GM10248 (cell line): ENCODE measurements around the gene CDH16.
A peak's percentile ranks its signal among the peaks of the same experiment; 100 is the strongest.

Experiments
- CTCF ChIA-PET: fragments of 300-600 bp; sonication (Branson Sonifier 250); formaldehyde crosslinking; extraction: SDS; loops from one replicate; lab custom pipeline; 2021; ENCODE audit warnings: antibody characterized with exemption; lab: Yijun Ruan, JAX
- POLR2A ChIA-PET: fragments of 350-650 bp; sonication (Branson Sonifier 250); formaldehyde crosslinking; extraction: SDS; loops from one replicate; lab custom pipeline; 2020; ENCODE audit warnings: antibody characterized with exemption; lab: Yijun Ruan, JAX
- DNase-seq: peaks from one replicate; pipeline ENCODE4 v3.0.0; 2012; ENCODE audit errors: extremely low spot score
- TF ChIP-seq, protein P1 (sequence below): IDR thresholded peaks from 2 replicates; pipeline ENCODE4 v1.5.1; 2012; ENCODE audit warnings: mild to moderate bottlenecking, low read depth; ENCODE audit errors: extremely low read depth, missing control alignments, control extremely low read depth

CDH16 gene

DNA sequence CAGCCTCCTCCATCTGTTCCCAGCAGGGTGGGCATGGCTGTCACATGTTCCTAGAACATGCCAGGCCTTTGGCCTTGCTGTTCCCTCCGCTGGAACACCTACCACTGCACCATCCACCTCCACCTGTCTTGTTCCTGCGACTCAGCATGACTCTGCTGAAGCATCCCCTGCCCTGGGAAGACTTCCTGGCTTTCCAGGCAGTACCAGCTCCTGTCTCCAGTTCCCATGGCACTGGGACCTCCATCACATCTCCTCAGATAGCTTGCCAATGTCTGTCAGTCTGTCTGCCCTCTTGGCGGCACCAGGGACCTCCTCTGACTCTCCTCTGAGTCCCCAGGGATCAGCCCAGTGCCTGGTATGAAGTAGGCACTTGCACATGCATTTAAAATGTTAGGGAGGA, 22.7 kb downstream of the CDH16 start:
- POLR2A ChIA-PET = no interaction called here
- CTCF ChIA-PET = interaction anchor here (0.8 to 8.4 kb wide), 28 partner anchors 9 to 329 kb away, joined by 3 to 115 read pairs (median 6); partner anchors contain the start of genes CDH16, PDP2 and RRAD

DNA sequence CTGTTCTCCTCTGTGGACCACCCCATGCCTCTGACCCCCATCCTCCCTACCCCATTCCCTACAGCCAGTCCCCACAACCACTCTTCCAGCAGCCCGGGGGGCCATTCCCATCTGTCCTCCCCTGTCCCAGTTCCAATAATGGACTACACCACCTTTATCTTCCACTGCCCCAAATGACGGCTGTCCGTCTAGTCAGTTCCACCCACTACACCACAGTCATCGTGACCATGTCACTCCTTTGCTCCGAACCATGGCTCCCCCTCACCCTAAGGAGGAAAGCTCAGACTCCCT, 23.1 kb downstream of the CDH16 start:
- POLR2A ChIA-PET = no interaction called here
- TF ChIP-seq, protein P1, sequence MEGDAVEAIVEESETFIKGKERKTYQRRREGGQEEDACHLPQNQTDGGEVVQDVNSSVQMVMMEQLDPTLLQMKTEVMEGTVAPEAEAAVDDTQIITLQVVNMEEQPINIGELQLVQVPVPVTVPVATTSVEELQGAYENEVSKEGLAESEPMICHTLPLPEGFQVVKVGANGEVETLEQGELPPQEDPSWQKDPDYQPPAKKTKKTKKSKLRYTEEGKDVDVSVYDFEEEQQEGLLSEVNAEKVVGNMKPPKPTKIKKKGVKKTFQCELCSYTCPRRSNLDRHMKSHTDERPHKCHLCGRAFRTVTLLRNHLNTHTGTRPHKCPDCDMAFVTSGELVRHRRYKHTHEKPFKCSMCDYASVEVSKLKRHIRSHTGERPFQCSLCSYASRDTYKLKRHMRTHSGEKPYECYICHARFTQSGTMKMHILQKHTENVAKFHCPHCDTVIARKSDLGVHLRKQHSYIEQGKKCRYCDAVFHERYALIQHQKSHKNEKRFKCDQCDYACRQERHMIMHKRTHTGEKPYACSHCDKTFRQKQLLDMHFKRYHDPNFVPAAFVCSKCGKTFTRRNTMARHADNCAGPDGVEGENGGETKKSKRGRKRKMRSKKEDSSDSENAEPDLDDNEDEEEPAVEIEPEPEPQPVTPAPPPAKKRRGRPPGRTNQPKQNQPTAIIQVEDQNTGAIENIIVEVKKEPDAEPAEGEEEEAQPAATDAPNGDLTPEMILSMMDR = no peak
- DNase-seq = no peak
- CTCF ChIA-PET = interaction anchor here (0.7 to 8.4 kb wide), 36 partner anchors 9 to 490 kb away, joined by 3 to 115 read pairs (median 5); partner anchors contain the start of genes CDH16, NAE1, PDP2 and RRAD

More for the DNA sequence above, 22.7 kb downstream of the CDH16 start:
- TF ChIP-seq, protein P1 = no peak
- no peak for DNase-seq

DNA sequence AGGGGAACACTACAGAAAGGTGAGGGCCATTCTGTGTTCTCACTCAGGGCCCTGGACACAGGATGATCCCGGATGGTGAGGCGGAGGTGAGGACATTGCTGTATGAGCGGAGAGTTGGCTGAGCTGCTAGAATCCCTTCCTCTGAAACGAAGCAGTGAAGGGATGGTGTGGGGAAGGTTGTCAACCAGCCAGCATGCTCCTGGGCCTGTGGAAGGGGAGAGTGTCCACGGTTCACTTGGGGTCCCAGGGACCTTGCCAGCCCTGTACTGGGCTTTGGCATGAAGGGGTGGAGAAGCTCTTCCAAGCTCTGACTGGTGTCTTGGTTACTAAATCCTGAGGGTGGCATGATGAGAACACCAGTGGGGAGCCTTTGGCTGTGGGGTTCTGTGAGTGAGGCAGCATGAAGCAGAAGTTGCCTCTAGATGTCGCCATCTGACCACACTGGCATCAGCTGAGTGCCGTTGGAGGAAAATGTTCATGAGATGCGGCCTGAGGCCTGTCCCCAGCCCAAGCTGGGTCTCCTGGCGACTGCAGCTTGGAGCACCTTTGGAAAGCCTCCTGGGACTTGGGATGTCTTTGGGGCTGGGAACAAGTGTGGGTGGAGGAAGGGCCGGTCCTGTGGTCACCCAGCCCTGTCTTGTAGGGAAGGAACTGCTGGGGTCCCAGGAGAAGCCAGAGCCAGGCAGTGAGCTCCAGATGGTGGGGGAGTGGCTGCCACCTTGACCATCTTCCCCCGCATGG, 23.6 kb downstream of the CDH16 start:
- DNase-seq = peak; percentile 78
- CTCF ChIA-PET = interaction anchor here (0.7 to 8.4 kb wide), 36 partner anchors 8 to 490 kb away, joined by 3 to 115 read pairs (median 5); partner anchors contain the start of genes CDH16, NAE1, PDP2 and RRAD

DNA sequence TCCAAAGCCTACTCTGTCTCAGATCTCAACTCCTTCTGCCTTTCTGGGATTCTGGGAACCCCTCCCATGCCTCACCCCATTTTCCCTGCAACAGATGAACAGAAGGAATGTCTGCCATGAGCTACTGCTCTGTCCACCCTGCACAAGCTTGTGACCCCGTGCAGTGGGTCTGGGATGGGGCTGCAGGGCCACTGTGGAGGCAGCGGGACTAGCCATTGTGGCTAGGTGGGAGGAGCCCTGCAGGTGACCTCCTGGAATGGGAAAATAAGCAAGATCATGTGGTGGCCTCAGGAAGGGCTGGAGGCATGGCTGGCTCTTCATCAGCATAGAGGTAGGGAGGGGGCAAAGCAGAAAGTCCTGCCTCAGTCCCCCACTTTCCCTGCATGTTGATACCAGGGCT, 24.6 kb downstream of the CDH16 start:
- POLR2A ChIA-PET = no interaction called here
- TF ChIP-seq, protein P1 = no peak
- DNase-seq = no peak
- CTCF ChIA-PET = interaction anchor here (1.3 to 8.4 kb wide), 12 partner anchors 7 to 304 kb away, joined by 3 to 115 read pairs (median 9); partner anchors contain the start of genes PDP2 and RRAD

More for the DNA sequence above, 23.6 kb downstream of the CDH16 start:
- POLR2A ChIA-PET = no interaction called here
- TF ChIP-seq, protein P1 = peak; percentile 87

DNA sequence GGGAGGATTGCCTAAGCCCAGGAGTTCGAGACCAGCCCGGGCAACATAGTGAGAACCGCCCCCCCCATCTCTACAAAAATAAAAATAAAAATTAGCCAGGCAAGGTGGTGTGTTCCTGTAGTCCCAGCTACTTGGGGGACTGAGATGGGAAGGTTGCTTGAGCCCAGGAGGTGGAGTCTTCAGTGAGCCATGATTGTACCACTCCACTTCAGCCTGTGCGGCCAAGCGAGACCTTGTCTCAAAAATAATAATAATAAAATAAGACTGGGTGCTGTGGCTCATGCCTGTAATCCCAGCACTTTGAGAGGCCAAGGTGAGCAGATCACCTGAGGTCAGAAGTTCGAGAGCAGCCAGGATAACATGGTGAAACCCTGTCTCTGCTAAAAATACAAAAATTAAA, 26.9 kb downstream of the CDH16 start:
- TF ChIP-seq, protein P1 = no peak
- CTCF ChIA-PET = interaction anchor here (1.1 to 8.4 kb wide), 6 partner anchors 9 to 126 kb away, joined by 3 to 115 read pairs (median 8); partner anchors contain the start of gene RRAD
- DNase-seq = no peak
- POLR2A ChIA-PET = interaction anchor here (0.5 to 1.1 kb wide), 2 partner anchors 12 to 34 kb away, joined by 3 to 5 read pairs; no protein-coding TSS in a partner anchor

DNA sequence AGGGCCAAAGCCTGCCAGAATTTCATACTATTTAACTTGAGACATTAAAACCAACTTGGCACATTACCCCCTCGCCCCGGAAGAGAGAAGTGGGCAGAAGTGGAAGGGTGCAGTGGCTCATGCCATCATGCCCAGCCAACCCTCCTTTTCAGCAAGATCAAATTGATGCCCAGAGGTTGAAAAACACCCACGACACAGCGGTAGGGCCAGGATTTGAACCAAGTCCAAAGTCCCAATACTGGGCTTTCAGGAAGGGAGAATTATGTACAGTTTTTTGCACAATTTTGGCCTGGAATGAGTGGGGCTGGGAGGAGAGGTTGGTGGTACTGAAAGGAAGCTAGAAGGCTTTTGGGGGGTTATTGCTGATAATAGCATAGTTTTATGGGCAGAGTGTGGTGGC, 27.3 kb downstream of the CDH16 start:
- ChIA-PET CTCF (interaction anchor here (1.1 to 8.4 kb wide), 8 partner anchors 9 to 126 kb away, joined by 3 to 115 read pairs (median 7); partner anchors contain the start of gene RRAD), POLR2A (interaction anchor here (0.5 to 1.1 kb wide), 2 partner anchors 12 to 34 kb away, joined by 3 to 5 read pairs; no protein-coding TSS in a partner anchor)
- DNase-seq = no peak
- TF ChIP-seq, protein P1 = no peak
